OCI-LY1 (cell line): ENCODE measurements around the gene NRSN2.

Experiments
- H2AFZ ChIP-seq: fragments of 200-600 bp; sonication (generic), shearing (Covaris generic); 2 replicates; pipeline ENCODE4 v1.6.0; 2014; ENCODE audit warnings: antibody characterized with exemption, mild to moderate bottlenecking, low read length
- H3F3A ChIP-seq: fragments of 200-600 bp; sonication (generic), shearing (Covaris generic); 2 replicates; pipeline ENCODE4 v1.6.0; 2014; ENCODE audit warnings: mild to moderate bottlenecking, antibody characterized with exemption, low read length, moderate library complexity; ENCODE audit not compliant: insufficient read depth
- H3K27ac ChIP-seq: fragments of 200-600 bp; sonication (generic); 2 replicates; pipeline ENCODE4 v1.5.1; 2014; ENCODE audit warnings: low read length, mixed run types, mild to moderate bottlenecking, low read depth; ENCODE audit not compliant: poor library complexity, severe bottlenecking
- H3K27me3 ChIP-seq: fragments of 200-600 bp; sonication (generic); 2 replicates; pipeline ENCODE4 v1.6.0; 2014; ENCODE audit warnings: antibody characterized with exemption, mild to moderate bottlenecking, low read length, moderate library complexity; ENCODE audit not compliant: insufficient read depth
- H3K36me3 ChIP-seq: fragments of 200-600 bp; sonication (generic); 2 replicates; pipeline ENCODE4 v1.6.1; 2014; ENCODE audit warnings: mild to moderate bottlenecking, antibody characterized with exemption, low read length, moderate library complexity, mixed read lengths; ENCODE audit not compliant: insufficient read depth
- H3K4me1 ChIP-seq: fragments of 200-600 bp; sonication (generic); 2 replicates; pipeline ENCODE4 v1.5.1; 2014; ENCODE audit warnings: mild to moderate bottlenecking, low read length, moderate library complexity; ENCODE audit not compliant: insufficient read depth, severe bottlenecking
- H3K4me2 ChIP-seq: fragments of 200-600 bp; sonication (generic), shearing (Covaris generic); 2 replicates; pipeline ENCODE4 v1.6.1; 2014; ENCODE audit warnings: low read length
- H3K4me3 ChIP-seq: fragments of 200-600 bp; sonication (generic); 2 replicates; pipeline ENCODE4 v1.5.1; 2014; ENCODE audit warnings: low read length, low read depth, mild to moderate bottlenecking, mixed read lengths; ENCODE audit not compliant: poor library complexity, severe bottlenecking
- H3K79me2 ChIP-seq: fragments of 200-600 bp; shearing (Covaris generic); 2 replicates; pipeline ENCODE4 v1.6.1; 2016; ENCODE audit warnings: mixed run types, low read length, mixed read lengths; ENCODE audit not compliant: insufficient read depth
- H3K9ac ChIP-seq: fragments of 200-600 bp; sonication (generic), shearing (Covaris generic); 2 replicates; pipeline ENCODE4 v1.6.1; 2014; ENCODE audit warnings: mild to moderate bottlenecking, low read length, mixed read lengths
- H3K9me2 ChIP-seq: fragments of 200-600 bp; sonication (generic), shearing (Covaris generic); 2 replicates; pipeline ENCODE4 v1.6.1; 2014; ENCODE audit warnings: low read depth, mild to moderate bottlenecking, low read length, mixed read lengths
- H3K9me3 ChIP-seq: fragments of 200-600 bp; shearing (Covaris generic); 2 replicates; pipeline ENCODE4 v1.6.1; 2014; ENCODE audit warnings: low read length, mixed read lengths
- H4K20me1 ChIP-seq: fragments of 200-600 bp; sonication (generic), shearing (Covaris generic); 2 replicates; pipeline ENCODE4 v1.6.0; 2016; ENCODE audit warnings: mild to moderate bottlenecking, low read length; ENCODE audit not compliant: insufficient read depth
- EZH2 ChIP-seq: fragments of 200-600 bp; sonication (generic), shearing (Covaris generic); IDR thresholded peaks from 2 replicates; pipeline ENCODE4 v1.8.0; 2017; ENCODE audit warnings: borderline replicate concordance, mixed run types, mild to moderate bottlenecking, antibody characterized with exemption, low read length, moderate library complexity, mixed read lengths
- TF ChIP-seq, protein P1 (sequence below): fragments of 200-600 bp; sonication (generic), shearing (Covaris generic); IDR thresholded peaks from 2 replicates; pipeline ENCODE4 v1.5.1; 2017; ENCODE audit warnings: mild to moderate bottlenecking, antibody characterized with exemption, low read length, moderate library complexity, mixed read lengths

The NRSN2 gene

DNA sequence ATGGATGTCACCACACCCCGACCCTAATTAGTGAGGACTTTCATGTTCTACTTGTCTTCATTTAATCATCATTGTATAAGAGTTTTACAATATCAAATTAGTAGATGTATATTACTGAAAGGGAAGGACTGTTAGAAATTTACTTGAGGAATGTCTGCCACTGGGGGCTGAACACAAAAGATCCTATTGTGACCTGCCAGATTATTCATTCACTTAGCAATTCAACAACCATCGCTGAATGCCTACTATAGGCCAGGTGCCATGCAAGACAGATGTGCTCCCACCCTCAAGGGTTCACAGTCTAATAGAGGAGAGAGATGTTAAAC, 53.2 kb downstream of the NRSN2 start:
- Histone ChIP-seq H3K27ac (no peak overlapping the region), H3K4me3 (no peak overlapping the region), H3K36me3 (peaks cover 30% of the 10 kb centered on the region), H3F3A (no peaks in the 10 kb centered on the region), H3K9ac (no peak overlapping the region), H3K4me2 (no peak overlapping the region), H2AFZ (no peak overlapping the region), H3K9me3 (no peaks in the 10 kb centered on the region), H4K20me1 (no peaks in the 10 kb centered on the region), H3K27me3 (no peaks in the 10 kb centered on the region), H3K79me2 (no peaks in the 10 kb centered on the region), H3K9me2 (no peaks in the 10 kb centered on the region), H3K4me1 (peaks cover 20% of the 10 kb centered on the region)
- TF ChIP-seq EZH2: no peak
- TF ChIP-seq, protein P1, sequence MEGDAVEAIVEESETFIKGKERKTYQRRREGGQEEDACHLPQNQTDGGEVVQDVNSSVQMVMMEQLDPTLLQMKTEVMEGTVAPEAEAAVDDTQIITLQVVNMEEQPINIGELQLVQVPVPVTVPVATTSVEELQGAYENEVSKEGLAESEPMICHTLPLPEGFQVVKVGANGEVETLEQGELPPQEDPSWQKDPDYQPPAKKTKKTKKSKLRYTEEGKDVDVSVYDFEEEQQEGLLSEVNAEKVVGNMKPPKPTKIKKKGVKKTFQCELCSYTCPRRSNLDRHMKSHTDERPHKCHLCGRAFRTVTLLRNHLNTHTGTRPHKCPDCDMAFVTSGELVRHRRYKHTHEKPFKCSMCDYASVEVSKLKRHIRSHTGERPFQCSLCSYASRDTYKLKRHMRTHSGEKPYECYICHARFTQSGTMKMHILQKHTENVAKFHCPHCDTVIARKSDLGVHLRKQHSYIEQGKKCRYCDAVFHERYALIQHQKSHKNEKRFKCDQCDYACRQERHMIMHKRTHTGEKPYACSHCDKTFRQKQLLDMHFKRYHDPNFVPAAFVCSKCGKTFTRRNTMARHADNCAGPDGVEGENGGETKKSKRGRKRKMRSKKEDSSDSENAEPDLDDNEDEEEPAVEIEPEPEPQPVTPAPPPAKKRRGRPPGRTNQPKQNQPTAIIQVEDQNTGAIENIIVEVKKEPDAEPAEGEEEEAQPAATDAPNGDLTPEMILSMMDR: no peak

DNA sequence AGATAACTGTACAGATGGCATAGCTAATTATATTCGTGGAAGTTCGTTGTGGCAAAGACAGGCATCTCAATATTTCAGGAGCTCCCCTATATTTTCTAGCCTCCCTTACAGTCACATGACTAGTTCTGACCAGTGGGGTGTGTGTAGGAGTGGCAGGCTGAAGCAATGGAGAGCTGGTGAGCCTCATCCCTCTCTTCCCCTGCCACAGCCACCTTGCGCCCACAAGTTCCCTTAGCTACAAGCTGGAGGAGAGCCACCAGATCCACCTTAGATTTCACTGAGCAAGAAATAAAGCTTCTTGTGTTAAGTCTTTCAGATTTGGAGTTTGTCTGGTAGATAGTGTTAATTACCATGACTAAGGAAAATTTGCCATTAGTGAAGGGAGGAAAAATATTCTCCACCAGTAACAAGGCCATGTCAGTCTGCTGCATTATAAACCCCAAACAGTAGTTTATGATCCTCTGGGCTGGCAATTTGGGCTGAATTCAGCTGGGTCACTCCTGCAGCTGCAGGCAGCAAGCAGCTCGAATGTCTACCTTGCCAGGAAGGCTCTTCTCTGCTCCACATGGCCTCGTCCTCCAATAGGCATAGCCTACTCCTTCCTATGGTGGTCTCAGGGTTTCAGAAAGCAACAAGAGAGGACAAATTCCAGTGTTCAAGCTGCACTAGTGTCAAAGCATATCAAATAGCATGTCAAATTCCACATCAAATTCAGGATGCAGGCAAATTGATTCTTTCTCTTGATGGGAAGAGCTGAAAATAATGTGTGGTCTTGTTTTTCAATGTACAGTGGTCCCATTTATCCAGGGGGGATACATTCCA, 53.8 kb downstream of the NRSN2 start:
- Histone ChIP-seq H3K9me3 (no peaks in the 10 kb centered on the region), H3K4me2 (no peak overlapping the region), H3K27ac (peak overlapping the region; percentile 8), H3K36me3 (peaks cover 24% of the 10 kb centered on the region), H3K4me3 (no peak overlapping the region), H3K27me3 (no peaks in the 10 kb centered on the region), H3F3A (no peaks in the 10 kb centered on the region), H3K9ac (no peak overlapping the region; the same call in 1 of the 2 replicates), H2AFZ (no peak overlapping the region), H4K20me1 (no peaks in the 10 kb centered on the region), H3K4me1 (peaks cover 20% of the 10 kb centered on the region), H3K9me2 (no peaks in the 10 kb centered on the region), H3K79me2 (no peaks in the 10 kb centered on the region)
- no peak for TF ChIP-seq EZH2
- TF ChIP-seq, protein P1: no peak

DNA sequence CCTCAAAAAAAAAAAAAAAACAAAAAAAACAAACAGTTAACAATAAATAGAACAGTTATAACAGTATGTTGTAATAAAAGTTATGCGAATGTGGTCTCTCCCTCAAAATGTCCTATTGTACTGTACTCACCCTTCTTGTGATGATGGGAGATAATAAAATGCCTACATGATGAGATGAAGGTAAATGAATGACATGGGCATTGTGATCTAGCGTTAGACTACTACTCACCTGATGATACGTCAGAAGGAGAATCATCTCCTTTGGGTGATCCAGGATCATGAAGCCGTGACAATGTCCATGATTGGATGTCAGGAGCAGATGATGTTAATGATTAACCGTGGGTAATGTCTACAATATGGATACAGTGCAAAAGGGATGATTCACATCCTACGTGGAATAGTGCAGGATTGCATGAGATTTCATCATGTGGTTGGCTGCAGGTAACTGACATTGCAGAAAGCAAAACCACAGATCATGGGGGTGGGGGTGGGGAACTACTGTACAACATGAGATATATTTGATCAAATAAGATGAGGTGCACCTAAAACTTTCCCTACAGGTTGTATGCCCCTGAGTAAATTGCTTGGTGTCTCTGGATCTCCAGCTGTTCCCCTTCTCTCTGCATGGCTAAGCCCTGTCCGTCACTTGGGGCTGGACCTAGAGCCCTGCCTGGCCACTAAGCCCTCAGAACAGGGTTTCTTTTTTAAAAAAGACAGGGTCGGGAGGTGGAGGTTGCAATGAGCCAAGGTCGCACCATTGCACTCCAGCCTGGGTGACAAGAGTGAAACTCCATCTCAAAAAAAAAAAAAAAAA, 55.0 kb downstream of the NRSN2 start:
- H3F3A ChIP-seq: no peaks in the 10 kb centered on the region
- peaks cover 26% of the 10 kb centered on the region for H3K4me1 ChIP-seq
- H3K9ac ChIP-seq: no peak overlapping the region; the same call in 1 of the 2 replicates
- TF ChIP-seq EZH2: no peak
- TF ChIP-seq, protein P1: no peak
- no peak overlapping the region for H3K27ac ChIP-seq
- H3K27me3 ChIP-seq: no peaks in the 10 kb centered on the region
- 0 out of 2 replicates have a peak overlapping the region, but pooled peaks have one; percentile 18 for H3K4me2 ChIP-seq
- no peaks in the 10 kb centered on the region for H3K79me2 ChIP-seq
- no peak overlapping the region for H3K4me3 ChIP-seq
- peaks cover 12% of the 10 kb centered on the region for H3K36me3 ChIP-seq
- H3K9me3 ChIP-seq: no peaks in the 10 kb centered on the region
- no peaks in the 10 kb centered on the region for H3K9me2 ChIP-seq
- H4K20me1 ChIP-seq: no peaks in the 10 kb centered on the region
- H2AFZ ChIP-seq: no peak overlapping the region
